HG02852 (cell line): ENCODE data around the gene PCDHA9.
"Not testable (repeated sequence)": the region's sequence is repeated elsewhere in the genome, so short reads cannot be mapped to it uniquely, and the experiment has no call there.

ENCODE experiments used
- ATAC-seq: cut with Tn5 transposase; IDR thresholded peaks from one replicate; pipeline ENCODE4 v1.9.1; 2021; ENCODE audit warnings: mild to moderate bottlenecking, moderate library complexity; ENCODE audit not compliant: unreplicated experiment

Gene PCDHA9, protein sequence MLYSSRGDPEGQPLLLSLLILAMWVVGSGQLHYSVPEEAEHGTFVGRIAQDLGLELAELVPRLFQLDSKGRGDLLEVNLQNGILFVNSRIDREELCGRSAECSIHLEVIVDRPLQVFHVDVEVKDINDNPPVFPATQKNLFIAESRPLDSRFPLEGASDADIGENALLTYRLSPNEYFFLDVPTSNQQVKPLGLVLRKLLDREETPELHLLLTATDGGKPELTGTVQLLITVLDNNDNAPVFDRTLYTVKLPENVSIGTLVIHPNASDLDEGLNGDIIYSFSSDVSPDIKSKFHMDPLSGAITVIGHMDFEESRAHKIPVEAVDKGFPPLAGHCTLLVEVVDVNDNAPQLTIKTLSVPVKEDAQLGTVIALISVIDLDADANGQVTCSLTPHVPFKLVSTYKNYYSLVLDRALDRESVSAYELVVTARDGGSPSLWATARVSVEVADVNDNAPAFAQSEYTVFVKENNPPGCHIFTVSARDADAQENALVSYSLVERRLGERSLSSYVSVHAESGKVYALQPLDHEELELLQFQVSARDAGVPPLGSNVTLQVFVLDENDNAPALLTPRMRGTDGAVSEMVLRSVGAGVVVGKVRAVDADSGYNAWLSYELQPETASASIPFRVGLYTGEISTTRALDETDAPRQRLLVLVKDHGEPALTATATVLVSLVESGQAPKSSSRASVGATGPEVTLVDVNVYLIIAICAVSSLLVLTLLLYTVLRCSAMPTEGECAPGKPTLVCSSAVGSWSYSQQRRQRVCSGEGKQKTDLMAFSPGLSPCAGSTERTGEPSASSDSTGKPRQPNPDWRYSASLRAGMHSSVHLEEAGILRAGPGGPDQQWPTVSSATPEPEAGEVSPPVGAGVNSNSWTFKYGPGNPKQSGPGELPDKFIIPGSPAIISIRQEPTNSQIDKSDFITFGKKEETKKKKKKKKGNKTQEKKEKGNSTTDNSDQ

DNA sequence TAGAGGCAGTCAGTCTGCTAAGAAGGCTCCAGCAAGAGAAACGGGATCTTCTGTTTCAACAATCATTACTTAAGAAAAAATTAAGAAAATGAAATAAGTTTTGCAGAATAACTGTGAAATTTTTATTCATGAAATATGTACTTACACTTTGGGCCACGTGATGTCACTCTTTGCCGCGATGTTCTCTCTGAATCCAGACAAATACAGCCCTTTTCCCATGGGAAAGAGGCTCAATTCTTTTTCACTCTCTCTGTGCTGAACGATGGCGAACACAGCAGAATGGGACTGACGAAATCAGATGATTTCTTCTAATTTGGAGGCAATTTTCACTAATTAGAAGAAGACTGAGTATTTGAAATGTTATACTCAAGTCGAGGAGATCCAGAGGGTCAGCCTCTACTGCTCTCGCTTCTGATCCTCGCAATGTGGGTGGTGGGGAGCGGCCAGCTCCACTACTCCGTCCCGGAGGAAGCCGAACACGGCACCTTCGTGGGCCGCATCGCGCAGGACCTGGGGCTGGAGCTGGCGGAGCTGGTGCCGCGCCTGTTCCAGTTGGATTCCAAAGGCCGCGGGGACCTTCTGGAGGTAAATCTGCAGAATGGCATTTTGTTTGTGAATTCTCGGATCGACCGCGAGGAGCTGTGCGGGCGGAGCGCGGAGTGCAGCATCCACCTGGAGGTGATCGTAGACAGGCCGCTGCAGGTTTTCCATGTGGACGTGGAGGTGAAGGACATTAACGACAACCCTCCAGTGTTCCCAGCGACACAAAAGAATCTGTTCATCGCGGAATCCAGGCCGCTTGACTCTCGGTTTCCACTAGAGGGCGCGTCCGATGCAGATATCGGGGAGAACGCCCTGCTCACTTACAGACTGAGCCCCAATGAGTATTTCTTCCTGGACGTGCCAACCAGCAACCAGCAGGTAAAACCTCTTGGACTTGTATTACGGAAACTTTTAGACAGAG is at the start of gene PCDHA9:
TSS of gene PCDHA9 (plus strand) at position 244 of the 964 bp plus-strand sequence. CDS start at position 358, 114 bp downstream.
- ATAC-seq: not testable (repeated sequence)

DNA sequence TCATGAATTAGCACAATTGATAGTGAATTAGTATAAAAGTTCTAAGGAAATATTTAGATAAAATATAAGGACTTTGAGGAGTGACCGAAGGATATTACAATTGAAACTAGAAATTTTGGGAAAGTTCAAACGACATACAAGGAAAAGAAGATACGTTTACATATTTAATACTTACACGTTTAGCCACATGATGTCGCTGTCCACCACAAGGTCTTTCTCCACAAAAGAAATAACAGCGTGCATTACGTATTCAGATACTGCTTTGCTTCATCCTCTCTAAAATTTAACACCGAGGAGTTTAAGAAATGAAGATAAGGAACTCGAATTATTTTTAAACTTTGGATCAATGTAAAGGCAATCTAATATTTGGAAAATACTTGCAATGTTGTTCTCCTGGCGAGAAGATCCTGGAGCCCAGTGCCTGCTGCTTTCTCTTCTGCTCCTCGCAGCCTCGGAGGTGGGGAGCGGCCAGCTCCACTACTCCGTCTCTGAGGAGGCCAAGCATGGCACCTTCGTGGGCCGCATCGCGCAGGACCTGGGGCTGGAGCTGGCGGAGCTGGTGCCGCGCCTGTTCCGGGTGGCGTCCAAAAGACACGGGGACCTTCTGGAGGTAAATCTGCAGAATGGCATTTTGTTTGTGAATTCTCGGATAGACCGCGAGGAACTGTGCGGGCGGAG is 47.2 kb upstream of the PCDHA9 start, which contains the start of gene PCDHA3:
TSS of gene PCDHA3 (plus strand) at position 242 of the 678 bp plus-strand sequence.
- ATAC-seq: no peak

DNA sequence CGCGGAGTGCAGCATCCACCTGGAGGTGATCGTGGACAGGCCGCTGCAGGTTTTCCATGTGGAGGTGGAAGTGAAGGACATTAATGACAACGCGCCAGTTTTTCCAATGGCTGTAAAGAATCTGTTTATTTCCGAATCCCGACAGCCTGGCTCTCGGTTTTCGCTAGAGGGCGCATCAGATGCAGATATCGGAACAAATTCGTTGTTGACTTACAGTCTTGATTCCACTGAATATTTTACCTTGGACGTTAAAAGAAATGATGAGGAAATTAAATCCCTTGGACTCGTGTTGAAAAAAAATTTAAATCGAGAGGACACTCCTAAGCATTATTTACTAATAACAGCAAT is 46.7 kb upstream of the PCDHA9 start:
- no peak for ATAC-seq

DNA sequence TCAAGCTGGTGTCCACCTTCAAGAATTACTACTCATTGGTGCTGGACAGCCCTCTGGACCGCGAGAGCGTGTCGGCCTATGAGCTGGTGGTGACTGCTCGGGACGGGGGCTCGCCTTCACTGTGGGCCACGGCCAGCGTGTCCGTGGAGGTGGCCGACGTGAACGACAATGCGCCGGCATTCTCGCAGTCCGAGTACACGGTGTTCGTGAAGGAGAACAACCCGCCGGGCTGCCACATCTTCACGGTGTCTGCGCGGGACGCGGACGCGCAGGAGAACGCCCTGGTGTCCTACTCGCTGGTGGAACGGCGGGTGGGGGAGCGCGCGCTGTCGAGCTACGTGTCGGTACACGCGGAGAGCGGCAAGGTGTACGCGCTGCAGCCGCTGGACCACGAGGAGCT is 45.8 kb upstream of the PCDHA9 start:
- not testable (repeated sequence) for ATAC-seq

DNA sequence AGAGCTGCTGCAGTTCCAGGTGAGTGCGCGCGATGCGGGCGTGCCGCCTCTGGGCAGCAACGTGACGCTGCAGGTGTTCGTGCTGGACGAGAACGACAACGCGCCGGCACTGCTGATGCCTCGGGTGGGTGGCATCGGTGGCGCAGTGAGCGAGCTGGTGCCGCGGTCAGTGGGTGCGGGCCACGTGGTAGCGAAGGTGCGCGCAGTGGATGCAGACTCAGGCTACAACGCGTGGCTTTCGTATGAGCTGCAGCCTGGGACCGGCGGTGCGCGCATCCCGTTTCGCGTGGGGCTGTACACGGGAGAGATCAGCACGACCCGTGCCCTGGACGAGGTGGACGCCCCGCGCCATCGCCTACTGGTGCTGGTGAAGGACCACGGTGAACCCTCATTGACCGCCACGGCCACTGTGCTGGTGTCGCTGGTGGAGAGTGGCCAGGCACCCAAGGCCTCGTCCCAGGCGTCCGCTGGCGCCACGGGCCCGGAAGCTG is 45.4 kb upstream of the PCDHA9 start:
- no peak for ATAC-seq

DNA sequence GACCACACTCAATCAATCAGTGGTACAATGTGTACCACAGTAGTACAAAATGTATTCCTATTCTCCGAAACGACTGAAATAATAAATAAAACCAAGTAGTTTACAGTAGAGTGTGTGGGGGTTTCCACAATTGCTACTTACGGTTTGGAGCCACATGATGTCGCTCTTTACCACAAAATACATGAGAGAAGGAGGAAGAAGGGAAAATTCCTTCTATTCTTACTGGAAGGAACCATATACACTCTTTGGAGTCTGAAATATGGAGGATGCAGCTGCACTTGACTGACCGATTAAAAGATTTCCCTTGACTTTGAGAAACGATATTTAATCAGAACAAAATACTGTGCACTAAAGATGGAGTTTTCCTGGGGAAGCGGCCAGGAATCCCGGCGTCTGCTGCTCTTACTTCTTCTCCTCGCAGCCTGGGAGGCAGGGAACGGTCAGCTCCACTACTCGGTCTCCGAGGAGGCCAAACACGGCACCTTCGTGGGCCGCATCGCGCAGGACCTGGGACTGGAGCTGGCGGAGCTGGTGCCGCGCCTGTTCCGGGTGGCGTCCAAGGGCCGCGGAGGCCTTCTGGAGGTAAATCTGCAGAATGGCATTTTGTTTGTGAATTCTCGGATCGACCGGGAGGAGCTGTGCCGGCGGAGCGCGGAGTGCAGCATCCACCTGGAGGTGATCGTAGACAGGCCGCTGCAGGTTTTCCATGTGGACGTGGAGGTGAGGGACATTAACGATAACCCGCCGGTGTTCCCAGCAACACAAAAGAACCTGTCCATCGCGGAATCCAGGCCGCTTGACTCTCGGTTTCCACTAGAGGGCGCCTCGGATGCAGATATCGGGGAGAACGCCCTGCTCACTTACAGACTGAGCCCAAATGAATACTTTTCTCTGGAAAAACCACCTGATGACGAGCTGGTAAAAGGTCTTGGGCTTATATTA is 41.1 kb upstream of the PCDHA9 start, which contains the start of gene PCDHA4:
TSS of gene PCDHA4 (plus strand) at position 235 of the 942 bp plus-strand sequence.
- ATAC-seq: no peak

DNA sequence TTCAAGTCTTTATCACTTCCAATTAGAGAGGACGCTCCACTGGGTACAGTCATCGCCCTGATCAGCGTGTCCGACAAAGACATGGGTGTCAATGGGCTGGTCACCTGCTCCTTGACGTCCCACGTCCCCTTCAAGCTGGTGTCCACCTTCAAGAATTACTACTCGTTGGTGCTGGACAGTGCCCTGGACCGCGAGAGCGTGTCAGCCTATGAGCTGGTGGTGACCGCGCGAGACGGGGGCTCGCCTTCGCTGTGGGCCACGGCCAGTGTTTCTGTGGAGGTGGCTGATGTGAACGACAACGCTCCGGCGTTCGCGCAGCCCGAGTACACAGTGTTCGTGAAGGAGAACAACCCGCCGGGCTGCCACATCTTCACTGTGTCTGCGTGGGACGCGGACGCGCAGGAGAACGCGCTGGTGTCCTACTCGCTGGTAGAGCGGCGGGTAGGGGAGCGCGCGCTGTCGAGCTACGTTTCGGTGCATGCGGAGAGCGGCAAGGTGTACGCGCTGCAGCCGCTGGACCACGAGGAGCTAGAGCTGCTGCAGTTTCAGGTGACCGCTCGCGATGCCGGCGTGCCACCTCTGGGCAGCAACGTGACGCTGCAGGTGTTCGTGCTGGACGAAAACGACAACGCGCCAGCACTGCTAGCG is 39.8 kb upstream of the PCDHA9 start:
- ATAC-seq: not testable (repeated sequence)

DNA sequence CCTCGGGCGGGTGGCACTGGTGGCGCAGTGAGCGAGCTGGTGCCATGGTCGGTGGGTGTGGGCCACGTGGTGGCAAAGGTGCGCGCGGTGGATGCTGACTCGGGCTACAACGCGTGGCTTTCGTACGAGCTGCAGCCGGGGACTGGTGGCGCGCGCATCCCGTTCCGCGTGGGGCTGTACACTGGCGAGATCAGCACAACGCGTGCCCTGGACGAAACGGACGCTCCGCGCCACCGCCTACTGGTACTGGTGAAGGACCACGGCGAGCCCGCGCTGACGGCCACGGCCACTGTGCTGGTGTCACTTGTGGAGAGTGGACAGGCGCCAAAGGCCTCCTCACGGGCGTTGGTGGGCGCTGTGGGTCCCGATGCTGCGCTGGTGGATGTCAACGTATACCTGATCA is 39.3 kb upstream of the PCDHA9 start:
- no peak for ATAC-seq

DNA sequence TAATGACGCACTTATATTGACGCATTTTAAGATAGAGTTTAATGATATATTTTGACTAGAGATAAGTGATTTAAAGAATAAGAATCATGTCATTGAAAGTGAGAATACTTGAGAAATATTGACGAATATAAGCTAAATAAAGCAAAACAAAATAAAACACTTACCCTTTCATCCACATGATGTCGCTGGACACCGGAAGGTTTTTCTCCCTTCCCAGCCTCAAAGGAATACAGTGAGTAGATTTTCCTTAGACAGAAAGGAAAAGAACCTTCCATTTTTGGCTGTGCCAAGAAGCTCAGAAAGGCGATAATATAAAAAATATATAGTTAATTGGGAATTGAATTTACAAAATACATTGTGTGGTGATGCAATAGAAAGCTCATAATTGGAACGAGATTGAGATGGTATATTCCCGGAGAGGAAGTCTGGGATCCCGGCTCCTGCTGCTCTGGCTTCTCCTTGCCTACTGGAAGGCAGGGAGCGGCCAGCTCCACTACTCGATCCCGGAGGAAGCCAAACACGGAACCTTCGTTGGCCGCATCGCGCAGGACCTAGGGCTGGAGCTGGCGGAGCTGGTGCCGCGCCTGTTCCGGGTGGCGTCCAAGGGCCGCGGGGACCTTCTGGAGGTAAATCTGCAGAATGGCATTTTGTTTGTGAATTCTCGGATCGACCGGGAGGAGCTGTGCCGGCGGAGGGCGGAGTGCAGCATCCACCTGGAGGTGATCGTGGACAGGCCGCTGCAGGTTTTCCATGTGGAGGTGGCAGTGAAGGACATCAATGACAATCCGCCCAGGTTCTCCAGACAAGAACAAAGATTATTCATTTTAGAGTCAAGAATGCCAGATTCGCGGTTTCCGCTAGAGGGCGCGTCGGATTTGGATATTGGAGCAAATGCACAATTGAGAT is 26.6 kb upstream of the PCDHA9 start, which contains the start of gene PCDHA5:
TSS of gene PCDHA5 (plus strand) at position 239 of the 906 bp plus-strand sequence.
- ATAC-seq: no peak

DNA sequence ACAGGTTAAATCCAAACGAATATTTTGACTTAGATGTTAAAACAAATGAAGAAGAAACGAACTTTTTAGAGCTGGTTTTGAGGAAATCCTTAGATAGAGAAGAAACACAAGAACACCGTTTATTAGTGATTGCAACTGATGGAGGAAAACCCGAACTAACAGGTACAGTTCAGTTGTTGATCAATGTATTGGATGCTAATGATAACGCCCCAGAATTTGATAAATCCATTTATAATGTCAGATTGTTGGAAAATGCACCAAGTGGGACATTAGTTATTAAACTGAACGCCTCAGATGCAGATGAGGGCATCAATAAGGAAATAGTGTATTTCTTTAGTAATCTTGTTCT is 25.9 kb upstream of the PCDHA9 start:
- no peak for ATAC-seq

DNA sequence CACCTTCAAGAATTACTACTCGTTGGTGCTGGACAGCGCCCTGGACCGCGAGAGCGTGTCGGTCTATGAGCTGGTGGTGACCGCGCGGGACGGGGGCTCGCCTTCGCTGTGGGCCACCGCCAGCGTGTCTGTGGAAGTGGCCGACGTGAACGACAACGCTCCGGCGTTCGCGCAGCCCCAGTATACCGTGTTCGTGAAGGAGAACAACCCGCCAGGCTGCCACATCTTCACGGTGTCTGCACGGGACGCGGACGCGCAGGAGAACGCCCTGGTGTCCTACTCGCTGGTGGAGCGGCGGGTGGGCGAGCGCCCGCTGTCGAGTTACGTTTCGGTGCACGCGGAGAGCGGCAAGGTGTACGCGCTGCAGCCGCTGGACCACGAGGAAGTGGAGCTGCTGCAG is 25.2 kb upstream of the PCDHA9 start:
- not testable (repeated sequence) for ATAC-seq

DNA sequence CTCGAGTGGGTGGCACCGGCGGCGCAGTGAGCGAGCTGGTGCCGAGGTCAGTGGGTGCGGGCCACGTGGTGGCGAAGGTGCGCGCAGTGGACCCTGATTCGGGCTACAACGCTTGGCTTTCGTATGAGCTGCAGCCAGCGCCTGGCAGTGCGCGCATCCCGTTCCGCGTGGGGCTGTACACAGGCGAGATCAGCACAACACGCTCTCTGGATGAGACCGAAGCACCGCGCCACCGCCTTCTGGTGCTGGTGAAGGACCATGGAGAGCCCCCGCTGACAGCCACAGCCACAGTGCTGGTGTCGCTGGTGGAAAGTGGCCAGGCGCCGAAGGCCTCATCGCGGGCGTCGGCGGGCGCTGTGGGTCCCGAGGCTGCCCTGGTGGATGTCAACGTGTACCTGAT is 24.7 kb upstream of the PCDHA9 start:
- ATAC-seq: no peak

DNA sequence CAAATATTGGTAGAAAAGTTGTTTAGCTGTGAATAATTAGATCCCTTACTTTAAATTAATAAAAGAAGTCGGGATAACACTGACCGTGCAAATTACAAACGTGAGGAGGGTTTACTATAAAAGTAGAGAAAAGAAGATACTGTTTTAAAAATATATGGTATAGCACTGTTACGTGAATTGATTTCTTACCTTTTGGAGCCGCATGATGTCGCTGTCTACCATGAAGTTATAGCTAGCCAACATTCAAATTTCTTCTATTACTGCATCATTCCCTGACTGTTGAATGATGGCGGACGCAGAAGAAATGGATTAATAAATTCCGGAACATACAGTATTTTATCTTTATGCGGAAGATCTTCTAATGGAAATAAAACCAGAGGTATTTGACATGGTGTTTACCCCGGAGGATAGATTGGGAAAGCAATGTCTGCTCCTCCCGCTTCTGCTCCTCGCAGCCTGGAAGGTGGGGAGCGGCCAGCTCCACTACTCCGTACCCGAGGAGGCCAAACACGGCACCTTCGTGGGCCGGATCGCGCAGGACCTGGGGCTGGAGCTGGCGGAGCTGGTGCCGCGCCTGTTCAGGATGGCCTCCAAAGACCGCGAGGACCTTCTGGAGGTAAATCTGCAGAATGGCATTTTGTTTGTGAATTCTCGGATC is 20.3 kb upstream of the PCDHA9 start, which contains the start of gene PCDHA6:
TSS of gene PCDHA6 (plus strand) at position 257 of the 658 bp plus-strand sequence. CDS start at position 389, 132 bp downstream.
- ATAC-seq: no peak

DNA sequence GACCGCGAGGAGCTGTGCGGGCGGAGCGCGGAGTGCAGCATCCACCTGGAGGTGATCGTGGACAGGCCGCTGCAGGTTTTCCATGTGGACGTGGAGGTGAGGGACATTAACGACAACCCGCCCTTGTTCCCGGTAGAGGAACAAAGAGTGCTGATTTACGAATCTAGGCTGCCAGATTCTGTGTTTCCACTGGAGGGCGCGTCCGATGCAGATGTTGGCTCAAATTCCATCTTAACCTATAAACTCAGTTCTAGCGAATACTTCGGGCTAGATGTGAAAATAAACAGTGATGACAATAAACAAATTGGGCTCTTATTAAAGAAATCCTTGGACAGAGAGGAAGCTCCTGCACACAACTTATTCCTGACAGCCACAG is 19.8 kb upstream of the PCDHA9 start:
- ATAC-seq: no peak

DNA sequence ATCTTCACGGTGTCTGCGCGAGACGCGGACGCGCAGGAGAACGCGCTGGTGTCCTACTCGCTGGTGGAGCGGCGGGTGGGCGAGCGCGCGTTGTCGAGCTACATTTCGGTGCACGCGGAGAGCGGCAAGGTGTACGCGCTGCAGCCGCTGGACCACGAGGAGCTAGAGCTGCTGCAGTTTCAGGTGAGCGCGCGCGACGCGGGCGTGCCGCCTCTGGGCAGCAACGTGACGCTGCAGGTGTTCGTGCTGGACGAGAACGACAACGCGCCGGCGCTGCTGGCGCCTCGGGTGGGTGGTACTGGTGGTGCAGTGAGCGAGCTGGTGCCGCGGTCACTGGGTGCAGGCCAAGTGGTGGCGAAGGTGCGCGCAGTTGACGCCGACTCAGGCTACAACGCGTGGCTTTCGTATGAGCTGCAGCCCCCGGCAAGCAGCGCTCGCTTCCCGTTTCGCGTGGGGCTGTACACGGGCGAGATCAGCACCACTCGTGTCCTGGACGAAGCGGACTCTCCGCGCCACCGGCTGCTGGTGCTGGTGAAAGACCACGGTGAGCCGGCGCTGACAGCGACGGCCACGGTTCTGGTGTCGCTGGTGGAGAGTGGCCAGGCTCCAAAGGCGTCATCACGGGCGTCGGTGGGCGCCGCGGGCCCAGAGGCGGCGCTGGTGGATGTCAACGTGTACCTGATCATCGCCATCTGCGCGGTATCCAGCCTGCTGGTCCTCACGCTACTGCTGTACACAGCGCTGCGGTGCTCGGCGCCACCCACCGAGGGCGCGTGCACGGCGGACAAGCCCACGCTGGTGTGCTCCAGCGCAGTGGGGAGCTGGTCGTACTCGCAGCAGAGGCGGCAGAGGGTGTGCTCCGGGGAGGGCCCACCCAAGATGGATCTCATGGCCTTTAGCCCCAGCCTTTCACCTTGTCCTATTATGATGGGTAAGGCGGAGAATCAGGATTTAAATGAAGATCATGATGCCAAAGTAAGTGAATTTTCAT is 18.4 kb upstream of the PCDHA9 start:
- ATAC-seq: not testable (repeated sequence)
